Measurements from ENCODE around the gene LIFR.

Gene LIFR

DNA sequence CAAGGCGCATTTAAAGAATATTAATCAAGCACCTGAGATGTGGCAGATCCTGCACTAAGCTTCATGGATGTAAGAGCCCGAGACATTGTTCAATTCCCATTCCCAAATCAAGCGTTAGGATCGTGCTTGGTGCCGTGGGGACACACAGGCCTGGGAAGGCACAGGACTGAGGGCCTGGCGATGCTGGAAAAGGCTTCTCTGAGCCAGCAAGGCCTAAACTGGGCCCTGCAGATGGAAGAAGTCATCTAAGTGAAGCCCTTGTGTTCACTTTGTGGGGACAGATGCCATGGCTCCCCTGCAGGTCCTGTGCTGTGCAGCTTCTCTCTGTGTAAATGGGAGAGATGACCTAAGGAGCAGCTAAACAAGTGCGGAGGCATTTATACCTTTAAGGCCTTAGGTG is 83.9 kb downstream of the LIFR start:
- no peak for TF ChIP-seq YY1 (IDR thresholded peaks at IDR 0.05; ENCODE audit: low read depth)
- TF ChIP-seq RAD21 (IDR thresholded peaks at IDR 0.05; ENCODE audit: low read depth): no peak
- TF ChIP-seq, protein P1, sequence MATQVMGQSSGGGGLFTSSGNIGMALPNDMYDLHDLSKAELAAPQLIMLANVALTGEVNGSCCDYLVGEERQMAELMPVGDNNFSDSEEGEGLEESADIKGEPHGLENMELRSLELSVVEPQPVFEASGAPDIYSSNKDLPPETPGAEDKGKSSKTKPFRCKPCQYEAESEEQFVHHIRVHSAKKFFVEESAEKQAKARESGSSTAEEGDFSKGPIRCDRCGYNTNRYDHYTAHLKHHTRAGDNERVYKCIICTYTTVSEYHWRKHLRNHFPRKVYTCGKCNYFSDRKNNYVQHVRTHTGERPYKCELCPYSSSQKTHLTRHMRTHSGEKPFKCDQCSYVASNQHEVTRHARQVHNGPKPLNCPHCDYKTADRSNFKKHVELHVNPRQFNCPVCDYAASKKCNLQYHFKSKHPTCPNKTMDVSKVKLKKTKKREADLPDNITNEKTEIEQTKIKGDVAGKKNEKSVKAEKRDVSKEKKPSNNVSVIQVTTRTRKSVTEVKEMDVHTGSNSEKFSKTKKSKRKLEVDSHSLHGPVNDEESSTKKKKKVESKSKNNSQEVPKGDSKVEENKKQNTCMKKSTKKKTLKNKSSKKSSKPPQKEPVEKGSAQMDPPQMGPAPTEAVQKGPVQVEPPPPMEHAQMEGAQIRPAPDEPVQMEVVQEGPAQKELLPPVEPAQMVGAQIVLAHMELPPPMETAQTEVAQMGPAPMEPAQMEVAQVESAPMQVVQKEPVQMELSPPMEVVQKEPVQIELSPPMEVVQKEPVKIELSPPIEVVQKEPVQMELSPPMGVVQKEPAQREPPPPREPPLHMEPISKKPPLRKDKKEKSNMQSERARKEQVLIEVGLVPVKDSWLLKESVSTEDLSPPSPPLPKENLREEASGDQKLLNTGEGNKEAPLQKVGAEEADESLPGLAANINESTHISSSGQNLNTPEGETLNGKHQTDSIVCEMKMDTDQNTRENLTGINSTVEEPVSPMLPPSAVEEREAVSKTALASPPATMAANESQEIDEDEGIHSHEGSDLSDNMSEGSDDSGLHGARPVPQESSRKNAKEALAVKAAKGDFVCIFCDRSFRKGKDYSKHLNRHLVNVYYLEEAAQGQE (IDR thresholded peaks at IDR 0.05; ENCODE audit: low read depth): no peak
- no peak for TF ChIP-seq NFIC (IDR thresholded peaks at IDR 0.05)
- no peak for TF ChIP-seq ZBTB7A (IDR thresholded peaks at IDR 0.05; ENCODE audit: low read depth)
- no peak for TF ChIP-seq CREB1 (IDR thresholded peaks at IDR 0.05; ENCODE audit: low read depth)
- no peak for TF ChIP-seq EP300 (IDR thresholded peaks at IDR 0.05; ENCODE audit: borderline replicate concordance)

- TF ChIP-seq FOXM1 (IDR thresholded peaks at IDR 0.05; ENCODE audit: borderline replicate concordance, low read depth) (no peak), RAD21 (IDR thresholded peaks at IDR 0.05; ENCODE audit: low read depth) (no peak), EGR1 (IDR thresholded peaks at IDR 0.05) (no peak), EP300 (IDR thresholded peaks at IDR 0.05; ENCODE audit: borderline replicate concordance) (no peak), TCF12 (IDR thresholded peaks at IDR 0.05; ENCODE audit: low read depth) (no peak), YY1 (IDR thresholded peaks at IDR 0.05; ENCODE audit: low read depth) (no peak), ZBTB7A (IDR thresholded peaks at IDR 0.05; ENCODE audit: low read depth) (no peak), CEBPB (IDR thresholded peaks at IDR 0.05) (no peak)
- TF ChIP-seq, protein P2, sequence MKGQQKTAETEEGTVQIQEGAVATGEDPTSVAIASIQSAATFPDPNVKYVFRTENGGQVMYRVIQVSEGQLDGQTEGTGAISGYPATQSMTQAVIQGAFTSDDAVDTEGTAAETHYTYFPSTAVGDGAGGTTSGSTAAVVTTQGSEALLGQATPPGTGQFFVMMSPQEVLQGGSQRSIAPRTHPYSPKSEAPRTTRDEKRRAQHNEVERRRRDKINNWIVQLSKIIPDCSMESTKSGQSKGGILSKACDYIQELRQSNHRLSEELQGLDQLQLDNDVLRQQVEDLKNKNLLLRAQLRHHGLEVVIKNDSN (IDR thresholded peaks at IDR 0.05): no peak
Observed at GRCh38 chr5:38471709-38472108, 84.7 kb downstream of the LIFR start.

DNA sequence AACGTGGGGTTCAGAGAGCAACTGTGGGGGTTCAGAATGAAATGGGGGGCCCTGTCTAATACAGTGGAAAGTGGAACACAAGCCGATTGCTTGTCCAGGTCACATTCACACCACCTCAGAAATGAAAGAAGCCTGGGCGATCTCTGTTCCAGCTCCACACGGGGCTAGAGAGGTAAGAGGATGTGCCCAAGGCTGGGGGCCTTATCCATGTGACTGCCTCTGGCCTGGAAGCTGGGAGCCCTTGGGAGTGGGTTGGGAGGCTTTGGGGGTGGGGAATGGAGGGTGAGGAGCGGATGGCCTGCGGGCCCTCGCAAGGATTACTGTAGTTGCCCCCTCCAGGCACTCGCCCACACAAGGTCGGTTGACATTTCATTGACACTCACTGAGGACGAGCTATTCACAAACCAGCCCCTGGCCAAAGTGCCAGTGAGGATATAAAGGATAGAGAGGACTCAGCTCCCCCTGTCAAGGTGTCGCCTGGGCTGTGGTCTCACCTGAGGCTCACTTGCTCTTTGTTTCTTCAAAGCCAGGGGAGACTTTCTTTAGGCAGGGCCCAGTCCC is 86.7 kb downstream of the LIFR start:
- TF ChIP-seq CEBPB (IDR thresholded peaks at IDR 0.05) (no peak), FOXM1 (IDR thresholded peaks at IDR 0.05; ENCODE audit: borderline replicate concordance, low read depth) (no peak), CREB1 (IDR thresholded peaks at IDR 0.05; ENCODE audit: low read depth) (no peak), YY1 (IDR thresholded peaks at IDR 0.05; ENCODE audit: low read depth) (no peak), ZBTB7A (IDR thresholded peaks at IDR 0.05; ENCODE audit: low read depth) (no peak), RAD21 (IDR thresholded peaks at IDR 0.05; ENCODE audit: low read depth) (no peak), EGR1 (IDR thresholded peaks at IDR 0.05) (no peak), TEAD4 (IDR thresholded peaks at IDR 0.05) (no peak), TCF12 (IDR thresholded peaks at IDR 0.05; ENCODE audit: low read depth) (no peak), NFIC (IDR thresholded peaks at IDR 0.05) (no peak), EP300 (IDR thresholded peaks at IDR 0.05; ENCODE audit: borderline replicate concordance) (no peak)
- TF ChIP-seq, protein P1 (IDR thresholded peaks at IDR 0.05; ENCODE audit: low read depth): no peak
- TF ChIP-seq, protein P2 (IDR thresholded peaks at IDR 0.05): no peak
- TF ChIP-seq, protein P3, sequence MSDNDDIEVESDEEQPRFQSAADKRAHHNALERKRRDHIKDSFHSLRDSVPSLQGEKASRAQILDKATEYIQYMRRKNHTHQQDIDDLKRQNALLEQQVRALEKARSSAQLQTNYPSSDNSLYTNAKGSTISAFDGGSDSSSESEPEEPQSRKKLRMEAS (IDR thresholded peaks at IDR 0.05): no peak

DNA sequence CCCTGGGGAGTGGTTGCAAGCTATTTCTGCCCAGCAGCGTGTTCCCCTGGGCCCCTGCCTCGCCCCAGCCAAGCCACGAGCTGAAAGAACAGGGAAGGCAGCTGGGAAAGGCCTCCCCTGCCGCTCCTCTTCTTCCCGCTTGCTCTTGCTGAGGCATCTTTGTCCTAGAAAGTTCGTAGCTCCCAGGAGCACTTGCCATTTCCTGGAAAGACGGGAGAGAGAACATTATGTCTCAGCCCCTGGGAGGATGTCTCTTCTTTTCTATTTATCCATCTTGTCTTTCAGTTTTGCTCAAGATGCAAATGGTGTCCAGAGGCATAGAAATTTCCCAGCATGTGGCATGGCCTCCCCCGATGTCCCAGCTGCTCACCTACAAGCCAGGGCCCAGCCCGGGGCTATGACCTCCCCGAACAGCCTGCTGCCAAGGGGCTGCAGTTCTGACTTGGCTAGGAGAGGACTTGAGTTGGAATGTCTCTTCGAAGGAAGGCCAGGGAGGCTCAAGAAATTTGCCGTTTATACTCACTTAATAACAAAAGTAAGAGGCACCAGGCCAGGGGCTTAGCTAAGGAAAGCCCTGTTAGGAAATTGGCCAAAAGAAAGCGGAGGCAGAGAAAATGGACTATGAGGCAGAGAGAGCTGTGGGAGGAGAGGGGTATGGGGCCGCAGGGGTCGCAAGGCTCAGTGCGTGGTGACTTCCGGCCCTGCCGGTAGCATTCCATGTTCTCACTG is 87.3 kb downstream of the LIFR start:
- TF ChIP-seq, protein P3 (IDR thresholded peaks at IDR 0.05): no peak
- TF ChIP-seq FOXM1 (IDR thresholded peaks at IDR 0.05; ENCODE audit: borderline replicate concordance, low read depth): no peak
- TF ChIP-seq TAF1 (IDR thresholded peaks at IDR 0.05; ENCODE audit: low read depth): no peak
- no peak for TF ChIP-seq TCF12 (IDR thresholded peaks at IDR 0.05; ENCODE audit: low read depth)
- TF ChIP-seq ZBTB7A (IDR thresholded peaks at IDR 0.05; ENCODE audit: low read depth): no peak
- TF ChIP-seq, protein P1 (IDR thresholded peaks at IDR 0.05; ENCODE audit: low read depth): no peak
- TF ChIP-seq YY1 (IDR thresholded peaks at IDR 0.05; ENCODE audit: low read depth): no peak
- TF ChIP-seq CREB1 (IDR thresholded peaks at IDR 0.05; ENCODE audit: low read depth): no peak
- TF ChIP-seq, protein P2 (IDR thresholded peaks at IDR 0.05): no peak
- TF ChIP-seq EP300 (IDR thresholded peaks at IDR 0.05; ENCODE audit: borderline replicate concordance): no peak
- no peak for TF ChIP-seq NFIC (IDR thresholded peaks at IDR 0.05)
- no peak for TF ChIP-seq EGR1 (IDR thresholded peaks at IDR 0.05)
- TF ChIP-seq CEBPB (IDR thresholded peaks at IDR 0.05): no peak
- TF ChIP-seq TEAD4 (IDR thresholded peaks at IDR 0.05): no peak
- no peak for TF ChIP-seq RAD21 (IDR thresholded peaks at IDR 0.05; ENCODE audit: low read depth)
